Upper lobe of left lung (tissue), 6 donors: ENCODE data around the gene KRTAP10-7. TPM values are rescaled to one million over a fixed set of nuclear protein-coding genes. Genes with fewer than 3 reads are reported as not detected.
A peak's percentile ranks its signal among the peaks of the same experiment; 100 is the strongest.
"Not testable (repeated sequence)": the region's sequence is repeated elsewhere in the genome, so short reads cannot be mapped to it uniquely, and the experiment has no call there.

ENCODE experiments used
- ATAC-seq, 2 donors: fragments of 200-7000 bp; cut with Tn5 transposase; one replicate each; pipeline ENCODE4 v1.9.1; 2022; ENCODE audit warnings: mild to moderate bottlenecking in 2 of 2, moderate library complexity in 2 of 2; ENCODE audit not compliant: low FRiP score in 2 of 2
- DNase-seq, 2 donors: peaks; one replicate each; pipeline ENCODE4 v3.0.0-alpha.2; 2019 to 2020
- H3K27ac ChIP-seq, 4 donors: fragments of 200-600 bp; sonication (generic); one replicate each; pipeline ENCODE4 v1.5.1; 2016 to 2019
- H3K27me3 ChIP-seq, 4 donors: fragments of 200-600 bp; sonication (generic); one replicate each; pipeline ENCODE4 v1.5.1; 2017 to 2019
- H3K36me3 ChIP-seq, 4 donors: fragments of 200-600 bp; sonication (generic); one replicate each; pipeline ENCODE4 v1.5.1; 2016 to 2019
- H3K4me1 ChIP-seq, 4 donors: fragments of 200-600 bp; sonication (generic); one replicate each; pipeline ENCODE4 v1.5.1; 2018 to 2019
- H3K4me3 ChIP-seq, 4 donors: fragments of 200-600 bp; sonication (generic); one replicate each; pipeline ENCODE4 v1.5.1; 2017 to 2019; ENCODE audit warnings: mild to moderate bottlenecking in 2 of 4, moderate library complexity in 1 of 4
- H3K9me3 ChIP-seq, 4 donors: fragments of 200-600 bp; sonication (generic); one replicate each; pipeline ENCODE4 v1.5.1; 2018 to 2019
- EP300 ChIP-seq, 4 donors: sonication (generic); formaldehyde crosslinking; IDR thresholded peaks; one replicate each; pipeline ENCODE4 v1.5.1; 2017; ENCODE audit warnings: antibody characterized with exemption in 4 of 4, control low read depth in 2 of 4
- POLR2A ChIP-seq, 4 donors: fragments of 450-650 bp; IDR thresholded peaks; one replicate each; pipeline ENCODE4 v1.5.1; 2016 to 2017; ENCODE audit warnings: antibody characterized with exemption in 4 of 4, mild to moderate bottlenecking in 2 of 4
- POLR2AphosphoS5 ChIP-seq, 2 donors: sonication (generic); formaldehyde crosslinking; IDR thresholded peaks; one replicate each; pipeline ENCODE4 v1.5.1; 2017; ENCODE audit warnings: antibody characterized with exemption in 2 of 2
- WGBS, 2 donors: methylation state at CpG; one replicate each; pipeline ENCODE4 v1.1.5; 2017 to 2018; 5-methylcytosine and 5-hydroxymethylcytosine counted together
- total RNA-seq, 6 donors: library from RNA; depleted of rRNA in 4 of 6; stranded (reverse); fragments of >200 nt in 4 of 6; gene quantifications; one replicate each; pipeline versions ENCODE4 v1.1.0 to v1.2.1, GENCODE V29; 2016 to 2021
- TF ChIP-seq, protein P1 (sequence below), 6 experiments: fragments of 450-650 bp in 4 of 6; fragments of 200-600 bp in 2 of 6; sonication (generic) in 2 of 6; IDR thresholded peaks; one replicate each; pipeline ENCODE4 v1.5.1; 2016 to 2019; ENCODE audit warnings: antibody characterized with exemption in 6 of 6
- donor health status: DM: no; HTN: no; CAD: no; lungs with moderate emphysema.
- donor health status: DM: no; HTN: yes; CAD: no; lungs with severe emphysema.

Gene KRTAP10-7
- total RNA-seq, 6 donors from 2014 or later, result not detected

DNA sequence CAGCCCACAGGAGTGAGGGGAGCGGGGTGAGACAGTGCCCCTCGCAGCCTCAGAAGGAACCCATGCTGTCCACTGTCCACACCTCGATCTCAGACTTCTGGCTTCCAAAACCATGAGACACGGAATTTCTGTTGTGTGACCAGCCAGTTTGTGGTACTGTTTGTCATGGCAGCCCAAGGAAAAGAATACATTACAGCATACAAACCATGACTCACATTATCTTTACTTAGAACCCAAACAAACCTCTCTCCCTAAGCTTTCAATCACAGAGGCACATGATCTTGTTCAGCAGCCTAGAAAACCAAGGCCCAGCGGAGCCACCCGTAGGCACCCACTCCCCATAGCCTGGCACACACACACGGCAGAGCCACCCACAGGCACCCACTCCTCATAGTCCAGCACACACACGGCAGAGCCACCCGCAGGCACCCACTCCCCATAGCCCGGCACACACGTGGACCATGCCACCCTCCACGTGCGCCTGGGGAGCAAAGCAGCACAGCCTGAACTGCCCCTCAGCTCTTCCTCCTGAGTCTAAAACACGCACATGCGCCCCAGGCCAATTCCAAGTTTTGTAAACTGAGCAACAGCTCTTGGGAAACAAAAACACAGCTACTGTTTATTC lies 27.3 kb upstream of the KRTAP10-7 start:
- Histone ChIP-seq H3K4me3 (no peak overlapping the region), H3K4me1 (no peaks in the 10 kb centered on the region), H3K27ac (no peak overlapping the region), H3K9me3 (peaks cover 0 to 24% (median 11%) of the 10 kb centered on the region in 4 donors), H3K36me3 (no peaks in the 10 kb centered on the region), H3K27me3 (no peaks in the 10 kb centered on the region)
- DNase-seq (no peak), ATAC-seq (no peak)
- TF ChIP-seq POLR2A (IDR thresholded peaks at IDR 0.05), result no peak
- no peak for TF ChIP-seq EP300 (IDR thresholded peaks at IDR 0.05)
- no peak for TF ChIP-seq POLR2AphosphoS5 (IDR thresholded peaks at IDR 0.05)
- TF ChIP-seq, protein P1, sequence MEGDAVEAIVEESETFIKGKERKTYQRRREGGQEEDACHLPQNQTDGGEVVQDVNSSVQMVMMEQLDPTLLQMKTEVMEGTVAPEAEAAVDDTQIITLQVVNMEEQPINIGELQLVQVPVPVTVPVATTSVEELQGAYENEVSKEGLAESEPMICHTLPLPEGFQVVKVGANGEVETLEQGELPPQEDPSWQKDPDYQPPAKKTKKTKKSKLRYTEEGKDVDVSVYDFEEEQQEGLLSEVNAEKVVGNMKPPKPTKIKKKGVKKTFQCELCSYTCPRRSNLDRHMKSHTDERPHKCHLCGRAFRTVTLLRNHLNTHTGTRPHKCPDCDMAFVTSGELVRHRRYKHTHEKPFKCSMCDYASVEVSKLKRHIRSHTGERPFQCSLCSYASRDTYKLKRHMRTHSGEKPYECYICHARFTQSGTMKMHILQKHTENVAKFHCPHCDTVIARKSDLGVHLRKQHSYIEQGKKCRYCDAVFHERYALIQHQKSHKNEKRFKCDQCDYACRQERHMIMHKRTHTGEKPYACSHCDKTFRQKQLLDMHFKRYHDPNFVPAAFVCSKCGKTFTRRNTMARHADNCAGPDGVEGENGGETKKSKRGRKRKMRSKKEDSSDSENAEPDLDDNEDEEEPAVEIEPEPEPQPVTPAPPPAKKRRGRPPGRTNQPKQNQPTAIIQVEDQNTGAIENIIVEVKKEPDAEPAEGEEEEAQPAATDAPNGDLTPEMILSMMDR (IDR thresholded peaks at IDR 0.05), result no peak
- WGBS, 2 donors, result 83 to 86% methylated on average over 7 to 15 of the region's 15 CpGs

GRCh38 chr21:44573630-44574456 lies 26.6 kb upstream of the KRTAP10-7 start, which contains the start of gene KRTAP10-4:
Gene KRTAP10-4 (plus strand): TSS chr21:44573729. CDS start chr21:44573759, 30 bp downstream.
- not testable (repeated sequence) for H3K4me1 ChIP-seq, H3K36me3 ChIP-seq, H3K27ac ChIP-seq, H3K4me3 ChIP-seq, ATAC-seq, H3K27me3 ChIP-seq
- DNase-seq, result peak in 1 of 2 donors; percentile 82
- WGBS, 2 donors, result 71 to 79% methylated on average over 4 to 19 of the region's 25 CpGs
- peaks cover 0 to 24% (median 11%) of the 10 kb centered on the region in 4 donors for H3K9me3 ChIP-seq

DNA sequence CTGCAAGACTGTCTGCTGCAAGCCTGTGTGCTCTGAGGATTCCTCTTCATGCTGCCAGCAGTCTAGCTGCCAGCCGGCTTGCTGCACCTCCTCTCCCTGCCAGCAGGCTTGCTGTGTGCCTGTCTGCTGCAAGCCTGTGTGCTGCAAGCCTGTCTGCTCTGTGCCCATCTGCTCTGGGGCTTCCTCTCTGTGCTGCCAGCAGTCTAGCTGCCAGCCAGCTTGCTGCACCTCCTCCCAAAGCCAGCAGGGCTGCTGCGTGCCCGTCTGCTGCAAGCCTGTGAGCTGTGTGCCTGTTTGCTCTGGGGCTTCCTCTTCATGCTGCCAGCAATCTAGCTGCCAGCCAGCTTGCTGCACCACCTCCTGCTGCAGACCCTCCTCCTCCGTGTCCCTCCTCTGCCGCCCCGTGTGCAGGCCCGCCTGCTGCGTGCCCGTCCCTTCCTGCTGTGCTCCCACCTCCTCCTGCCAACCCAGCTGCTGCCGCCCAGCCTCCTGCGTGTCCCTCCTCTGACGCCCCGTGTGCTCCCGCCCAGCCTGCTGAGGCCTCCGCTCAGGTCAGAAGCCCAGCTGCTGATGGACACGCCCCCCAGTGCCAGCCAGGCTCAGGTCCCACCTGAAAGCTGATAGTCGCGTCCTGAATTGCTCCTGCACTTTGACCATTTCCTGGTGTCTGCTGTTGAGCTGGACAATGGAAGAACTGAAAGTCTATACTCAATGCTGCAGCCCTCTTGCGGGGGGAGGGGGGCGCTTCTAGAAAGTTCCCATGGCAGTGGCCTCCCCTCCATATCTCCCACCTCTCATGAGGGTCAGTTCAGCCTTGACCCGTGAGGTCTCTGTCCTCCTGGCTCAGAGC lies 25.7 kb upstream of the KRTAP10-7 start:
- peaks cover 0 to 24% (median 11%) of the 10 kb centered on the region in 4 donors for H3K9me3 ChIP-seq
- 33 to 38% methylated on average over 18 to 21 of the region's 21 CpGs for WGBS, 2 donors
- no peaks in the 10 kb centered on the region for H3K36me3 ChIP-seq
- no peak overlapping the region for H3K4me3 ChIP-seq
- no peak for ATAC-seq
- TF ChIP-seq EP300 (IDR thresholded peaks at IDR 0.05), result no peak
- no peak for TF ChIP-seq POLR2AphosphoS5 (IDR thresholded peaks at IDR 0.05)
- no peak for TF ChIP-seq POLR2A (IDR thresholded peaks at IDR 0.05)
- TF ChIP-seq, protein P1 (IDR thresholded peaks at IDR 0.05), result no peak
- H3K27ac ChIP-seq, result no peak overlapping the region
- DNase-seq, result no peak
- H3K27me3 ChIP-seq, result no peaks in the 10 kb centered on the region
- H3K4me1 ChIP-seq, result no peaks in the 10 kb centered on the region

GRCh38 chr21:44575307-44576024 lies 24.9 kb upstream of the KRTAP10-7 start:
- 86 to 87% methylated on average over 20 of the region's 20 CpGs for WGBS, 2 donors
- Histone ChIP-seq H3K4me3 (no peak overlapping the region), H3K9me3 (peaks cover 0 to 24% (median 11%) of the 10 kb centered on the region in 4 donors), H3K27me3 (no peaks in the 10 kb centered on the region), H3K4me1 (no peaks in the 10 kb centered on the region), H3K27ac (no peak overlapping the region), H3K36me3 (no peaks in the 10 kb centered on the region)
- TF ChIP-seq, protein P1 (IDR thresholded peaks at IDR 0.05), result no peak
- no peak for TF ChIP-seq POLR2AphosphoS5 (IDR thresholded peaks at IDR 0.05)
- no peak for TF ChIP-seq EP300 (IDR thresholded peaks at IDR 0.05)
- TF ChIP-seq POLR2A (IDR thresholded peaks at IDR 0.05), result no peak
- no peak for DNase-seq
- no peak for ATAC-seq
